ENCODE data around the gene GPR62.

Gene GPR62

DNA sequence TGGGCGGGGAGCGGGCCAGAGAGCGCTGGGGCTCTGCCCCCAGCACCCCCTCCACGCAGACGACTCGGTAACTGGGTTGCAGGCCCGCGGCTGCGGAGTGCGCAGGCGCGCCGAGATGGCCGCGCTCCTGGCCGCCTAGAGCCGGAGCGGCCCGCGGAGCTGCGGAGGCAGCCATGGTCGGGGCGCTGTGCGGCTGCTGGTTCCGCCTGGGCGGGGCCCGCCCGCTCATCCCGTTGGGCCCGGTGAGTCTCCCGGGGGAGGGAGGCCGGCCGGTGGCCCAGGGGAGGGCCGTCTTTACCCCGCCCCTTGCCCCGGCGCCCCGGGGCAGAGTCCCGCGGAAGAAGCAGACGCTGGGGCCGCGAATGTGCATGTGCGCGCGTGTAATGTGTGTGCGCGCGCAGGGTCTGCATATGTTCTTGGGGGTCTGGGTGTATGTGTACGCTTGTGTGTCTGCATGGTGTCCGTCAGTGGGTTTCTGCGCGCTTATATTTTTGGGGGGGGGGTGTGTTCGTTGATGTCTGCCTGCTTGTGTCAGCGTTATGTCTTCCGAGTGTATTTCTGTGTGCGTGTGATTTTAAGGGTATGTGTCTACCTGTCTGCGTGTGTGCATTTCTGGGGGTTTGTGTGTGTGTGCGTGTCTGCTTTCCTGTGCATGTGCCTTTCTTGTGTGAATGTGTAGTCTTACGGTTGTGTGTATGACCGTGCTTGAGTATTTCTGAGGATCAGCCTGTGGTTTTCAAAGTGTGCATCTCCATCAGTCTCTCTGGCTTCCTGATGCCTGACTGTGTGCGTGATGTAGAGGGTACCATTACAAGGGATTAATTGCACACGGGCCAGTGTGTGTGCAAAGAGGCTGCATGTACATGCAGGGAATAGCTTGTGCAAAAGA, 20.0 kb downstream of the GPR62 start, which contains the start of gene ABHD14A:
ABHD14A (plus strand) TSS at position 102 of the 889 bp plus-strand sequence; CDS start at position 174, 72 bp downstream.
- no peaks in the 10 kb centered on the region for H3K9me3 ChIP-seq (ENCODE audit: low read length)
- H3K4me1 ChIP-seq (ENCODE audit: insufficient read depth, low read length): peaks cover 17% of the 10 kb centered on the region
- H3K27me3 ChIP-seq (ENCODE audit: insufficient read depth, low read length): no peaks in the 10 kb centered on the region
- H3K36me3 ChIP-seq (ENCODE audit: insufficient read depth, low read length): no peaks in the 10 kb centered on the region
- H3K4me3 ChIP-seq (ENCODE audit: low read length): peak within 1 kb of the TSS; percentile 56
- peak within 1 kb of the TSS; percentile 81 for H2AFZ ChIP-seq (ENCODE audit: low read depth, low read length)

DNA sequence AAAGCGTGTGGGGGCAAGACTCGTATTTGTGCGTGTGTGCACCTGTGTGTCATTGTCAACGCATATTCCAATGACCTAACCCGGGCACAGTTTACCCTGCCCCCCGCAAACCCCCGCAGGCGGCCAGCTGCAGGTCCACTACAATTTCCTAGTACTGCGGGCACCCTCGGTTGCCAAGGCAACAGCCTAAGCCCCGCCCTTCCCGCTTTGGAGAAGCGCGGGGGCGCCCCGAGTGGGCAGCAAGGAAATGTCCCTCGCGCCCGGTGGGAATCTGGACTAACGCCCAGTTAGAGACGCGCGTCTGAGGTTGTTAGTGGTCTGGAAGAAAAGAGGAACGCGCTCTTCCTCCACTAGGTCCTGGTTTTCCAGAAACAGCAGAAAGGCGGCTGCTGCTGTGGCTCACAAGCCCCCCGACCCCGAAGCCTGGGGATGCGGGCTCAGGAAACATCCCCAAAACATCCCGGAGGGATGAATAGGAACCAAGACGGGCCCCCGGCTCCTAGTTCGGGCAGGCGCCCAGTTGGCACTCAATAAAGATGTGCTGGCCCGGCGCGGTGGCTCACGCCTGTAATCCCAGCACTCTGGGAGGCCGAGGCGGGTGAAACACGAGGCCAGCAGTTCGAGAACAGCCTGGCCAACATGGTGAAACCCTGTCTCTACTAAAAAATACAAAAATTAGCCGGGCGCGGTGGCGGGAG, 20.8 kb downstream of the GPR62 start:
- H3K9me3 ChIP-seq (ENCODE audit: low read length): no peaks in the 10 kb centered on the region
- H3K4me1 ChIP-seq (ENCODE audit: insufficient read depth, low read length): peaks cover 17% of the 10 kb centered on the region
- H2AFZ ChIP-seq (ENCODE audit: low read depth, low read length): no peak overlapping the region
- peak overlapping the region; percentile 56 for H3K4me3 ChIP-seq (ENCODE audit: low read length)
- peaks cover 4% of the 10 kb centered on the region for H3K36me3 ChIP-seq (ENCODE audit: insufficient read depth, low read length)
- no peaks in the 10 kb centered on the region for H3K27me3 ChIP-seq (ENCODE audit: insufficient read depth, low read length)

DNA sequence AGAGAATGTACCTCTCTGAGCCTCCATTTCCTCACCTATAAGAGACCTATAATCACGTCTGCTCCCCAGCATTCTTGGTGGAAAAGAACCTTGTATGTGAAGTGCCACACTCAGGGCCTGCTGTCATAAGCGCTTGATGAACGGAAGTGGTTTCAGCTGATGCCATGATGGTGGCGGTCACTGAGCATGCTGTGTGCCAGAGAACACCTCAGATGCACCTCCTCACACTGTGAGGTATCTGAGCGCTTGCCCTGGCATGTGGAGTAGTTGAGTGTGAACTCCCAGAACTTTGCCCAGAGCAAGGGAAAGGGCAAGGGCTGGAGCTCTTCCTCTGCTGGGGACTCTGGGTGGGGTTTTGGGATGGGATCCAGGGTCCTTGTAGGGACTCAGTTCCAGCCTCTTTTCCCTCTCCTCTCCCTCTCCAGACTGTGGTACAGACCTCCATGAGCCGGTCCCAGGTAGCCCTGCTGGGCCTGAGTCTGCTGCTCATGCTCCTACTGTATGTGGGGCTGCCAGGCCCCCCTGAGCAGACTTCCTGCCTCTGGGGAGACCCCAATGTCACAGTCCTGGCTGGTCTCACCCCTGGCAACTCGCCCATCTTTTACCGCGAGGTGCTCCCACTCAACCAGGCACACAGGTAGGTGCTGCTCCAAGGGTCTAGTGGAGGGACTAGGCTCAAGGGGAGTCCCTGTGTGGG, 22.4 kb downstream of the GPR62 start:
- Histone ChIP-seq H3K4me3 (ENCODE audit: low read length) (no peak overlapping the region), H3K36me3 (ENCODE audit: insufficient read depth, low read length) (peaks cover 5% of the 10 kb centered on the region), H3K27me3 (ENCODE audit: insufficient read depth, low read length) (no peaks in the 10 kb centered on the region), H2AFZ (ENCODE audit: low read depth, low read length) (no peak overlapping the region), H3K4me1 (ENCODE audit: insufficient read depth, low read length) (peaks cover 21% of the 10 kb centered on the region), H3K9me3 (ENCODE audit: low read length) (no peaks in the 10 kb centered on the region)

DNA sequence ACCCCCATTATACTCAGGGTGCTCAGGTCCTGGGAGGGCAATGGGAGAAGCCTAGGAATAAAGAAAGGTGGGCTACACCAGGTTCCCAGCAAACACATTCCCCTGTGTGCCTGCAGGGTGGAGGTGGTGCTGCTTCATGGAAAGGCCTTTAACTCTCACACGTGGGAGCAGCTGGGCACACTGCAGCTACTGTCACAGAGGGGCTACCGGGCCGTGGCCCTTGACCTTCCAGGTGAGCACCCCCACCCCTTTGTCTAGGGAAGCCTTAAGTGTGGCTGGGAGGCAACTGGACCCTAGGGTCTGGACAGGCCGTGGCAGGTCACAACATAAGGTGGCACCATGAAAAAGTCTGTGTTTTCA, 22.9 kb downstream of the GPR62 start:
- Histone ChIP-seq H3K27me3 (ENCODE audit: insufficient read depth, low read length) (no peaks in the 10 kb centered on the region), H3K9me3 (ENCODE audit: low read length) (no peaks in the 10 kb centered on the region), H3K36me3 (ENCODE audit: insufficient read depth, low read length) (peaks cover 5% of the 10 kb centered on the region), H3K4me1 (ENCODE audit: insufficient read depth, low read length) (peaks cover 21% of the 10 kb centered on the region), H2AFZ (ENCODE audit: low read depth, low read length) (no peak overlapping the region), H3K4me3 (ENCODE audit: low read length) (no peak overlapping the region)

- peaks cover 16% of the 10 kb centered on the region for H3K4me1 ChIP-seq (ENCODE audit: insufficient read depth, low read length)
- no peak overlapping the region for H3K4me3 ChIP-seq (ENCODE audit: low read length)
- no peaks in the 10 kb centered on the region for H3K9me3 ChIP-seq (ENCODE audit: low read length)
- H2AFZ ChIP-seq (ENCODE audit: low read depth, low read length): no peak overlapping the region
- peaks cover 5% of the 10 kb centered on the region for H3K36me3 ChIP-seq (ENCODE audit: insufficient read depth, low read length)
- no peaks in the 10 kb centered on the region for H3K27me3 ChIP-seq (ENCODE audit: insufficient read depth, low read length)
These were observed 25.1 kb downstream of the GPR62 start for GRCh38 chr3:51980253-51980652.

DNA sequence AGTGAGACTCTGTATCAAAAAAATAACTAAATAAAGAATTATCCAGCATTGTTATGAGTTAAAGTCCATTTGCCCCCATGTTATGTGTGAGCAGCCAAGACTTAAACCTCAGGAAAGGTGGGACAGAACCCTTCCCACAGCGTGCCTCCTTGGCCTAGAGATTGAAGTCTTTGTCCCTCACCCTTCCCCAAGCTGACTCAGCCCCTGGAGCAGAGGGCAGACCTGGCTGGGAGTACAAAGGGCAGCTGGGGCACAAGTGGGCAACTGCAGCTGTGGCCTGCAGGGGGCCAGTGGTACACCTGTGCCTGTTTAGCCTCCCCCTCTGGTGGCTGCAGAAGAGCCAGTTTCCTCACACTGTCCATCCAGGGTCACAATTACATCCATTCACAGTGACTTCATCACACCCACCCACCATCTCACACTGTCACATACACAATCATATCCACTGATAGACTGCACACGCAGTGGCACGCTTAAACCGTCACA, 27.2 kb downstream of the GPR62 start:
- H3K4me3 ChIP-seq (ENCODE audit: low read length): peak overlapping the region; percentile 40
- H3K4me1 ChIP-seq (ENCODE audit: insufficient read depth, low read length): peaks cover 10% of the 10 kb centered on the region
- no peaks in the 10 kb centered on the region for H3K9me3 ChIP-seq (ENCODE audit: low read length)
- no peaks in the 10 kb centered on the region for H3K27me3 ChIP-seq (ENCODE audit: insufficient read depth, low read length)
- H3K36me3 ChIP-seq (ENCODE audit: insufficient read depth, low read length): peaks cover 5% of the 10 kb centered on the region
- H2AFZ ChIP-seq (ENCODE audit: low read depth, low read length): peak overlapping the region; percentile 54

DNA sequence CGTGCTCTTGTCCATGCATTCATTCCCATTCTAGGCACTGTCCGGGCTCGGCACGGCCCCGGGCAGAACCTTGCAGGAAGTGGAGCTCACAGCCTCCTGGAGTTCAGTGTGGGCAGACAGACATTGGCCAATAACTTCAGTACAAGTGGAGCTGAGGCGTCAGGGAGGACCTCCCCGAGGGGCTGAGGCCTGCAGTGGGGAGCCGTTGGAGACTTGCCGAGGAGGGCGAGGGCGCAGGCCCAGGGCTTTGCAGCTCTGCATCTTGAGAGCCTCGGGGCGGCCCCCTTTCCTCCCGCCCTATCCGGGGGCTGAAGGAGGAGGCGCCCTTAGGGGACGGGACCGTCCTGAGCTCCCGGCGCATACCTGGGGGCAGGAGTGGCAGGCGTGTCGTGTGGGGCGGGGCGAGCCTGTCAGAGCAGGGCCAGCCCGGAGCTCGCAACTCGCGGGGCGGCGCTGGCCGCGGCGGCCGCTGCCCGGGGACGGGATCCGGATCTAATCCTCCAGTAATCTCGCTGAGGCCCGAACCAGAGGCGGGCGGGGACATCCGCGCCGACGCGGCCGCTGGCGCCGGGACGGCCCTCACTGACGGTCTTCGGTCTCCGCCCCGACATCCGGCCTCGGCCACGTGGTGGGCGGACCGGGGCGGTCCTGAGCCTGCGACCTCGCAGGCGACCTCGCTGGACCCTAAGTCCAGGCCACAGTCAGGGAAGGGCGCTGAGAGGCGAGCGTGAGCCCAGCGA, 27.8 kb downstream of the GPR62 start, which contains the start of gene ACY1:
ACY1 (plus strand) TSS at position 698 of the 740 bp plus-strand sequence. CDS start 530 bp downstream, outside the sequence.
- Histone ChIP-seq H3K36me3 (ENCODE audit: insufficient read depth, low read length) (peaks cover 5% of the 10 kb centered on the region), H3K27me3 (ENCODE audit: insufficient read depth, low read length) (no peaks in the 10 kb centered on the region), H3K4me1 (ENCODE audit: insufficient read depth, low read length) (peaks cover 10% of the 10 kb centered on the region), H3K9me3 (ENCODE audit: low read length) (no peaks in the 10 kb centered on the region), H2AFZ (ENCODE audit: low read depth, low read length) (peak within 1 kb of the TSS; percentile 54), H3K4me3 (ENCODE audit: low read length) (peak within 1 kb of the TSS; percentile 40)

- Histone ChIP-seq H3K4me1 (ENCODE audit: insufficient read depth, low read length) (peaks cover 10% of the 10 kb centered on the region), H3K4me3 (ENCODE audit: low read length) (peak overlapping the region; percentile 40), H3K9me3 (ENCODE audit: low read length) (no peaks in the 10 kb centered on the region), H2AFZ (ENCODE audit: low read depth, low read length) (peak overlapping the region; percentile 54), H3K27me3 (ENCODE audit: insufficient read depth, low read length) (no peaks in the 10 kb centered on the region), H3K36me3 (ENCODE audit: insufficient read depth, low read length) (peaks cover 5% of the 10 kb centered on the region)
These were observed 28.5 kb downstream of the GPR62 start for GRCh38 chr3:51983578-51984268.

GRCh38 chr3:51984269-51984647, 29.1 kb downstream of the GPR62 start:
- Histone ChIP-seq H3K9me3 (ENCODE audit: low read length) (no peaks in the 10 kb centered on the region), H3K36me3 (ENCODE audit: insufficient read depth, low read length) (peaks cover 5% of the 10 kb centered on the region), H3K4me3 (ENCODE audit: low read length) (no peak overlapping the region), H3K4me1 (ENCODE audit: insufficient read depth, low read length) (peaks cover 10% of the 10 kb centered on the region), H3K27me3 (ENCODE audit: insufficient read depth, low read length) (no peaks in the 10 kb centered on the region), H2AFZ (ENCODE audit: low read depth, low read length) (no peak overlapping the region)

GRCh38 chr3:51985063-51985462, 29.9 kb downstream of the GPR62 start:
- Histone ChIP-seq H2AFZ (ENCODE audit: low read depth, low read length) (no peak overlapping the region), H3K27me3 (ENCODE audit: insufficient read depth, low read length) (no peaks in the 10 kb centered on the region), H3K9me3 (ENCODE audit: low read length) (no peaks in the 10 kb centered on the region), H3K4me3 (ENCODE audit: low read length) (no peak overlapping the region), H3K4me1 (ENCODE audit: insufficient read depth, low read length) (peaks cover 10% of the 10 kb centered on the region), H3K36me3 (ENCODE audit: insufficient read depth, low read length) (peaks cover 5% of the 10 kb centered on the region)

DNA sequence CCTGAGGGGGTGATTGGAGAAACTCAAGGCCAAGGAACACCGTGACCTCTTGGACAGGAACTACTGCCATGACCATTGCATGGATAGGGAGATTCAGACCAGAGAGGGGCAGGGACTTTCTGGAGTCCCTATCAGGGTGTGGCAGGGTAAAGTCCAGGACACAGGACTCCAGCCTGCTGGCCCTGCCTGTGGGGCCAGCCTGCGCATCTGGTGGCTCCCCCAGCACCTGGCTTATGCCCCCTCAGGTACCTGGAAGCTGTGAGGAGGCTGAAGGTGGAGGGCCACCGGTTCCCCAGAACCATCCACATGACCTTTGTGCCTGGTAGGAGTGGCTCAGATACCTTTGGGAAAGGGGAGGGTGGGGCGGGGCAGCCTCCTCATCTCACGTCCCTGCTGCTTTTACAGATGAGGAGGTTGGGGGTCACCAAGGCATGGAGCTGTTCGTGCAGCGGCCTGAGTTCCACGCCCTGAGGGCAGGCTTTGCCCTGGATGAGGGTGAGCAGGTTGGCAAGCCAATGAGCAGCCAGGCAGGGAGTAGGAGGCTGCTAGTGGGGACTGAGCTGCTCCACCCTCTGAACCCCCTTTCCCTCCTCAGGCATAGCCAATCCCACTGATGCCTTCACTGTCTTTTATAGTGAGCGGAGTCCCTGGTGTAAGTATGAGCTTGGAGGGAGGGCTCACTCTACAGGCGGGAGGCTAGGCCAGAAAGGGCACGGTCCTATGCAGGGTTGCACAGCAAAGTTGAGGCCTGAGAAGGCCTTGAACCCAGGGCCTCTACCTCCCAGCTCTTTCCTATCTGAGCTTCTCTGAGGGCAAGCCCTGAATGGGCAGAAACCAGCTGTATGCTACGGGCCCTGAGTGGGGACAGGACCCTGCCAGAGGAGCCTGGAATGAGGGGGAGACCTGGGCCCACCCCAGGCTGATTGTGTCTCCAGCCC, 31.1 kb downstream of the GPR62 start:
- H2AFZ ChIP-seq (ENCODE audit: low read depth, low read length): no peak overlapping the region
- H3K4me1 ChIP-seq (ENCODE audit: insufficient read depth, low read length): peaks cover 10% of the 10 kb centered on the region
- H3K36me3 ChIP-seq (ENCODE audit: insufficient read depth, low read length): peaks cover under 1% of the 10 kb centered on the region
- H3K27me3 ChIP-seq (ENCODE audit: insufficient read depth, low read length): no peaks in the 10 kb centered on the region
- no peak overlapping the region for H3K4me3 ChIP-seq (ENCODE audit: low read length)
- no peaks in the 10 kb centered on the region for H3K9me3 ChIP-seq (ENCODE audit: low read length)
